Measurements from ENCODE around the gene MRGPRF.

The MRGPRF gene

GRCh38 chr11:69050592-69051380 is 37.7 kb upstream of the MRGPRF start:
- no peak for DNase-seq

- no peak for DNase-seq
Observed at GRCh38 chr11:69049490-69049867, 36.4 kb upstream of the MRGPRF start.

- peak; percentile 92 for DNase-seq
Observed at GRCh38 chr11:69048694-69049489, 35.8 kb upstream of the MRGPRF start, which contains the start of gene TPCN2. Gene TPCN2, plus strand, starts transcription at chr11:69048932. Its CDS starts 66 bp downstream, at chr11:69048998.

GRCh38 chr11:69048031-69048693 is 35.1 kb upstream of the MRGPRF start:
- DNase-seq: no peak

GRCh38 chr11:69044111-69045013 is 31.3 kb upstream of the MRGPRF start:
- no peak for DNase-seq

GRCh38 chr11:69041516-69041915 is 28.5 kb upstream of the MRGPRF start:
- DNase-seq: no peak

- no peak for DNase-seq
Observed at GRCh38 chr11:69040581-69041260, 27.7 kb upstream of the MRGPRF start.

GRCh38 chr11:69040051-69040450 is 27.0 kb upstream of the MRGPRF start:
- no peak for DNase-seq

- DNase-seq: no peak
Observed at GRCh38 chr11:69039501-69039900, 26.5 kb upstream of the MRGPRF start.

GRCh38 chr11:69037544-69037943 is 24.5 kb upstream of the MRGPRF start:
- no peak for DNase-seq

GRCh38 chr11:69037074-69037473 is 24.0 kb upstream of the MRGPRF start:
- no peak for DNase-seq

- no peak for DNase-seq
Observed at GRCh38 chr11:69035946-69036340, 22.9 kb upstream of the MRGPRF start.

- no peak for DNase-seq
Observed at GRCh38 chr11:69035150-69035945, 22.3 kb upstream of the MRGPRF start.

- DNase-seq: no peak
Observed at GRCh38 chr11:69034123-69034867, 21.2 kb upstream of the MRGPRF start.

GRCh38 chr11:69033431-69033830 is 20.4 kb upstream of the MRGPRF start:
- DNase-seq: no peak

- DNase-seq: no peak
Observed at GRCh38 chr11:69032833-69033232, 19.8 kb upstream of the MRGPRF start.

GRCh38 chr11:69030301-69030700 is 17.3 kb upstream of the MRGPRF start:
- DNase-seq: no peak

- DNase-seq: no peak
Observed at GRCh38 chr11:69027704-69028372, 14.8 kb upstream of the MRGPRF start.

- no peak for DNase-seq
Observed at GRCh38 chr11:69024509-69024908, 11.5 kb upstream of the MRGPRF start.

GRCh38 chr11:69022260-69022659 is 9.2 kb upstream of the MRGPRF start:
- no peak for DNase-seq

Measured in NCI-H1105 treated with DMSO at 0.1 percent for 48 hours (cell line).